Dendritic cell treated with granulocyte-macrophage colony-stimulating factor and Interleukin-4, amounts not matched to agents 40 ng/mL and 50 ng/mL, for 4 days (primary cell): ENCODE results near the gene TBL3.

ENCODE experiments used
- H3K27ac Mint-ChIP-seq: one replicate; pipeline ENCODE4 v1.8.0; 2022; ENCODE audit warnings: mild to moderate bottlenecking, mixed read lengths
- H3K27me3 Mint-ChIP-seq: one replicate; pipeline ENCODE4 v1.8.0; 2022; ENCODE audit warnings: mild to moderate bottlenecking, mixed read lengths
- H3K36me3 Mint-ChIP-seq: one replicate; pipeline ENCODE4 v1.8.0; 2022; ENCODE audit warnings: low read depth, mixed read lengths
- H3K4me1 Mint-ChIP-seq: one replicate; pipeline ENCODE4 v1.8.0; 2022; ENCODE audit warnings: low read depth, mixed read lengths
- H3K4me3 Mint-ChIP-seq: one replicate; pipeline ENCODE4 v1.8.0; 2022; ENCODE audit warnings: mild to moderate bottlenecking, moderate library complexity, mixed read lengths
- H3K9me3 Mint-ChIP-seq: one replicate; pipeline ENCODE4 v1.8.0; 2022; ENCODE audit warnings: mixed read lengths
- intact Hi-C: fragments of 100-400 bp; cut with micrococcal nuclease; formaldehyde crosslinking; loops from one replicate; pipeline ENCODE4 v1.15.0; 2022

The TBL3 gene

DNA sequence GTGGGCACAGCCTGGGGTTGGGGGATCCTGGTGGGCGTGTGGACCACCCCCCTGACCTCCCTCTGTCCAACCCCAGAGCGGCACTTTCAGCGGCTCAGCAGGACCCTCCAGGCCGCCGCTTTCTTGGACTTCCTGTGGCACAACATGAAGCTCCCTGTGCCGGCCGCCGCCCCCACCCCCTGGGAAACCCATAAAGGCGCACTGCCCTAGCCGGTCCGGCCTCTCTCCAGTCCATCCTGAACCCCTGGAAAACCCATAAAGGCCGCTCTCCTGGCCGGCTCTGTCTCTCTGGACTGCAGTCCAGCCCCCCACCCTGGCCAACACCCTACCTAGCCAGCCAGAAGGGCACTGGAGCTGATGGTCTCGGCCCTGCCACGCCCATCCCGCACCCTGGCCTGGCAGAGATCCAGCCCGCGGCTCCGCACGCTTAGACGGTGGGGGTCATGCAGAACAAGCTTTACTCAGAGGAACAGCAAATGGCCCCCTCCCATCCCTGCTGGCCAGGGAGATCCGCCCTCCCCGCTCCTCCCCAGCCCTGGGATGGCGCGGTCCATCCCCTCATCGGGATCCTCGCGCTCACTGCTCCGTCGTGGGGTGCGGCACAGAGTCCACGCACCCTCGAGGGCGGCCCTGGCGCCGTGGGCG, 6.7 kb downstream of the TBL3 start:
- Mint-ChIP-seq H3K9me3 (no peaks in the 10 kb centered on the region), H3K27ac (no peak overlapping the region), H3K36me3 (peaks cover 60% of the 10 kb centered on the region), H3K27me3 (peaks cover 62% of the 10 kb centered on the region), H3K4me1 (peaks cover 22% of the 10 kb centered on the region), H3K4me3 (no peak overlapping the region)
- intact Hi-C loops: no loop called here

DNA sequence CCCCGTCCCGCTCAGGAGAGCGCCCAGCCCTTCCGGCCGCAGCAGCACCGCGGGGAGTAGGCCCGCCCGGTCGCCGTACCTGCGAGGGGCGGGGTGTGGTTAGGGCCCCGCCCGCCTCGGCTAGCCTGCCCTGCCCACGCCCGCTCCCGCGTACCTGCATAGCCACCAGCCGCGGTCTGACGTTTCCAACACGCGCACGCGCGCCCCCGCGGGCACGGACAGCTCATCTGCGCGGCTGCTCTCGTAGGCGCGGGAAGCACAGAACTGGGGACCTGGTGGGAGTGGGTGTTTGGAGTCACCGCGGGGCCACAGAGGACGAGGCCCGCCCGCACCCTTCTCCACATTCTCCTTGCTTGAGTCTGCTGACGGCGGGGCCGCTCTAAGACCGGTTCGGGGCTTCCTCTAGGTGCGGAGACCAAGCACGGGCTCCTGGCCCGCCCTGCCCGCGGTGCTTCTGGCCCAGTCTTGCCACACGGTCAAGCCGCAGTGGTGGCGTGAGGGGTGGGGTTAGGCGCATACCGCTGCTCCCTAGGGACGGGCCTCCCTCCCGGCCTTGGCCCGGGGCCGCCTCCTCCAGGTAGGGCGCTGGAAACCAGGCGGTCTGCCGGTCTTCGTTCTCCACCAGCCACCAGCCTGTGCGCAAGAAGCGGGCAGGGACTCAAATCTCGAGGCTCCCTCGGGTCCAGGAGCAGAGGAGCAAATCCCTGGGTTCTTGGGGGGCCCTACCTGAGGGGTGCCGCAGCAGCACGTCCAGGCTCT, 7.6 kb downstream of the TBL3 start:
- peaks cover 17% of the 10 kb centered on the region for H3K4me1 Mint-ChIP-seq
- peaks cover 52% of the 10 kb centered on the region for H3K36me3 Mint-ChIP-seq
- no peak overlapping the region for H3K4me3 Mint-ChIP-seq
- H3K27me3 Mint-ChIP-seq: peaks cover 62% of the 10 kb centered on the region
- intact Hi-C loops: no loop called here
- H3K27ac Mint-ChIP-seq: no peak overlapping the region
- H3K9me3 Mint-ChIP-seq: no peaks in the 10 kb centered on the region

DNA sequence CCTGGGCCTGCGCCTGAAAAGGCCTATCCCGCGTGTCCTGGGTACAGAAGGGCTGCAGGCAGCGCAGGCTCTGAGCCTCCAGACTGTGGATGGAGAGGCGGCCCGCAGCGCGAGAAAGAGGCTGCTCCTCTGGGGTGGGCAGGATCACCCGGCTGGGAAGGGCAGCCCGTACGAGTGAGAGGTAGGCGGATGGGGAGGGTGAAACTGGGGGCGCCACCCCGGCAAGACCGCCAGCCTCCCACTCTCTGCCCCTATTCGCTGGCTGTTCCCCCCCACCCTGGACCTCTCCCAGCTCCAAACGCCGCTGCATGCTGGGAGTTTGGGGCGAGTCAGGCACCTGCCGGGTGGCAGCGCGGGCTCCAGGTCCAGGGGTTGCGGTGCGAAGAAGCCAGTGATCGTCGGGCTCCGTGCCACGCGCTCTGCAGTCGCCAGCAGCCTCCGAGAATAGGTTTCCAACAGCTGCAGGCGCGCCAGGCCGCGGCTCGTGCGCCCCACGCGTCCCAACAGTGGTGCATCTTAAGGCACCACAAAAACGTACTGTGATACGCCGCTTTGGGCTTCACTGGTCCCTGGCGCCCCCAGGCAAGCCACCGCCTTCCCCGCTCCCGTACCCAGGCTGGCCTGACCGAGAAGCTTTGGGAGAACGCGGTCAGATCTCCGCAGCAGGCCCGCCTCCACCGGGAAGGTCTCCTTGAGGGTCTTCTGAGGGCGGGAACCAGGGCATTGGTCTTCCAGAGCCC, 8.3 kb downstream of the TBL3 start:
- Mint-ChIP-seq H3K27me3 (peaks cover 62% of the 10 kb centered on the region), H3K27ac (no peak overlapping the region), H3K4me1 (peaks cover 25% of the 10 kb centered on the region), H3K36me3 (peaks cover 46% of the 10 kb centered on the region), H3K9me3 (no peaks in the 10 kb centered on the region), H3K4me3 (no peak overlapping the region)
- intact Hi-C loops: no loop called here

DNA sequence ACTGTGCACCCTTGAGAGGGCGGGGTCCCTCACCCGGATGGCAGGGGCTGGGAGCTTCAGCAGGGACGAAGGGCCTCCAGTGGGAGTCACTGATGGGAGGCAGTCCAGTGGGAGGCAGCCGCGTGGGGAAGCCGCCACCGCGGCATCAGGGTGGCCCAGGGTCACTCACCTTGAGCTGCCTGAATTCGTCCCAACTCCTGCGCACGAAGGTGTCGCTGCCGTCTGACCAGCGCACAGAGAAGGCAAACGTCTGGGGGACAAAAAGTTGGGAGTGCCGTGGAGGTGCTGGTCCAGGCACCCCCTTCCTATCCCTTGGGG, 8.9 kb downstream of the TBL3 start:
- Mint-ChIP-seq H3K4me3 (no peak overlapping the region), H3K9me3 (no peaks in the 10 kb centered on the region), H3K27me3 (peaks cover 62% of the 10 kb centered on the region), H3K36me3 (peaks cover 46% of the 10 kb centered on the region), H3K4me1 (peaks cover 30% of the 10 kb centered on the region), H3K27ac (no peak overlapping the region)
- intact Hi-C loops: no loop called here

DNA sequence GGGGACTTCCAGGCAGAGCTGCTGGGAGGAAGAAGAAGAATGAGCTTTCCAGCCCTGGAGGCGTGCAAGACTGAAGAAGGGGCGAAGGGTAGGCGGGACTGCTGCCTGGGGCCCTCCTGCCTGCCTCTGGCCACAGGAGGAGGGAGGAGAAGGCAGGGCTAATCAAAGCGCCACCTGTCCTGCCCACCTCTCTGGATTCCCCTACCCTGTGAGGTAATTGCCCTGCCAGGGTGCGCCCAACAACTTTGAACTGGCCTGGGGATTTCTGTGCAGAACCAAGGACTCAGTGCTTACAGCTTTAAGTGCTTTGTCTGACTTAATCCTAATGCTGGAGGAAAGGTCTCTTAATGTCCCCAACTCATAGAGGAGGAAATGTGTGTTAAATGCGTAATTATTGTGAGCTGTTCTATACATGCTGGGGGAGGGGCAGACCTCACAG, 9.6 kb downstream of the TBL3 start, which contains the start of gene NOXO1:
NOXO1 (minus strand) TSS at position 72 of the 439 bp plus-strand sequence. CDS start 290 bp downstream, outside the sequence.
- Mint-ChIP-seq H3K4me1 (peaks cover 36% of the 10 kb centered on the region), H3K9me3 (no peaks in the 10 kb centered on the region), H3K36me3 (peaks cover 46% of the 10 kb centered on the region), H3K27me3 (peaks cover 62% of the 10 kb centered on the region), H3K27ac (no peak within 1 kb of the TSS), H3K4me3 (no peak within 1 kb of the TSS)
- intact Hi-C loops: no loop called here

DNA sequence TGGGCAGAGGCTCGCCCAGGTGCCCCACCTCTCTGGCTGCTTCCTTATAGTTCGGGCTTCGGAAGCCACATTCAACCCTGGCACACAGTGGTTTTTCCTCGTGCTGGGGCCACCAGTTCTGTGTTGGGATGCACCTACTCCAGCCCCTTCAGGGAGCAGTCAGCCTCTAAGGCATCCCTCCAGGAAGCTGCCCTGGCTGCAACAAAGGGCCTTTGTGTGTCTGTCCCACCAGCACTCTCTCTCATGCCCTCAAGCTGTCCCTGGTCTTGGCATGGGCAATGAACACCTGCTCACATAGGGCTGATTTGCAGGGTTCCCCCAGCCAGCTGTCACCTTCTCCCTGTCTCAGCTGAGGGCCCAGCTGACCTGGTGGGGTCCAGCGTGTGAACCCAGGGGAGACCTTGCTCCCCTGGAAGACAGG, 10.2 kb downstream of the TBL3 start:
- H3K9me3 Mint-ChIP-seq: no peaks in the 10 kb centered on the region
- intact Hi-C loops: no loop called here
- peaks cover 46% of the 10 kb centered on the region for H3K36me3 Mint-ChIP-seq

DNA sequence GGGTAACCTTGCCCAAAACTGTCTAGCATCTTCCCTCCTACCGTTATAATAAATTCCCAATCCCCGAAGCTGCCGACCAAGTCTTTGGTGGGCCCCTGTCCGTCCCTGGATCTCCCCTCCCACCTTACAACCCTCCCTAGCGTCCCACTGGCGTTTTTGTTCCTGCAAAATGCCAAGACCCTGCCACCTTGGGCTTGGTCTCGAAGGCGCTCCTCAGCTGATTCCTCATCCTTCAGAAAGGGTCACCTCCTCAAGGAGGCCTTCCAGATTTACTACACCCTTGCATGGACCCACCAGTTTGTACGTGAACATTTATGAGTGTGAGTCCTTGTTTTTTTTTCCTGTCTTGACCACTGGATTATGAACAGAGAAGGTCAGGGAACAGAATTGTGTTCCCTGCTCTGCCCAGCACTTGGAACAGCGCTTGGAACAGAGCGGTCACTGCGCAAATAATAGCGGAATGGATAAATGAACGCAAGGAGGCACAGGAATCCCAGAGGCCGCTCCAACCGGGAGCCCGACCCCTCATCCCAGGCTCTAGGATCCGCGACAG, 11.2 kb downstream of the TBL3 start:
- intact Hi-C loops: no loop called here
- Mint-ChIP-seq H3K4me1 (peaks cover 42% of the 10 kb centered on the region), H3K36me3 (peaks cover 44% of the 10 kb centered on the region), H3K27me3 (peaks cover 64% of the 10 kb centered on the region), H3K9me3 (no peaks in the 10 kb centered on the region), H3K27ac (peak overlapping the region; percentile 73), H3K4me3 (peak overlapping the region; percentile 79)

More for the DNA sequence above, 10.2 kb downstream of the TBL3 start:
- Mint-ChIP-seq H3K27me3 (peaks cover 66% of the 10 kb centered on the region), H3K4me1 (peaks cover 42% of the 10 kb centered on the region), H3K4me3 (no peak overlapping the region), H3K27ac (no peak overlapping the region)

DNA sequence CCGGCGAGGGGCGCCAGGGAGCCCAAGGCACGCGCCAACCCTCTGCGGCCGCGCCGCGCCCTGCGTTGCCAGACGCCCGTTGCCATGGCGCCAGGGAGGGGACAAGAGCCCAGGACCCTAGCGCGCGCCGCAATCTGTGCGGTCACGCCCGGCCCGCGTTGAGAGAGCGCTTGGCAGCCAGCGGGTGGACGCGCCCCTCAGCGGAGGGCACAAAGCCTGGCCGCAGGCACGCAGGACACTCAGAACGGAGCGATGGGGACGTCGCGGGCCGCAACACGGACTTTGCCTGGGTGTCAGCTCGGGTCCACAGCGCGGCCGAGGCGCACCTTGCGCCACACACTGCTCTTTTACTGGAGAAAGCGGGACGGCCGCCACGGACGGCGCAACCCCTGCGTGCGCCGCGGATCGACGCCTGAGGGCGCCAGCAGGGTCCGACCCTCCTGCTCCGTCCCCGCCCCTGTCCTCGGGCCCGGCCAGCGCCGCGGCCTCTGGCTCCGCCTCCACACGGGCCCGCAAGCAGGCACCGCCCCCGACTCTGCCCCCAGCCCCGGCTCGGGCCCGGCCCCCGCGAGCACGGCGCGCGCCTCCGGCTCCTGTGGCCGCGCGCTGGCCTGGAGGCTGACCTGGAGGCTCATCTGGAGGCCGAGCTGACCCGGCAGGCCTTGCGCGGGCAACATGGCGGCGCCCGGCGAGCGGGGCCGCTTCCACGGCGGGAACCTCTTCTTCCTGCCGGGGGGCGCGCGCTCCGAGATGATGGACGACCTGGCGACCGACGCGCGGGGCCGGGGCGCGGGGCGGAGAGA, 11.9 kb downstream of the TBL3 start, which contains the start of gene GFER:
GFER (plus strand) TSS at position 650 of the 803 bp plus-strand sequence; CDS start at position 676, 26 bp downstream.
- peak within 1 kb of the TSS; percentile 79 for H3K4me3 Mint-ChIP-seq
- peaks cover 39% of the 10 kb centered on the region for H3K4me1 Mint-ChIP-seq
- no peaks in the 10 kb centered on the region for H3K9me3 Mint-ChIP-seq
- H3K27me3 Mint-ChIP-seq: peaks cover 62% of the 10 kb centered on the region
- H3K36me3 Mint-ChIP-seq: peaks cover 38% of the 10 kb centered on the region
- peak within 1 kb of the TSS; percentile 73 for H3K27ac Mint-ChIP-seq
- intact Hi-C loops: no loop called here

DNA sequence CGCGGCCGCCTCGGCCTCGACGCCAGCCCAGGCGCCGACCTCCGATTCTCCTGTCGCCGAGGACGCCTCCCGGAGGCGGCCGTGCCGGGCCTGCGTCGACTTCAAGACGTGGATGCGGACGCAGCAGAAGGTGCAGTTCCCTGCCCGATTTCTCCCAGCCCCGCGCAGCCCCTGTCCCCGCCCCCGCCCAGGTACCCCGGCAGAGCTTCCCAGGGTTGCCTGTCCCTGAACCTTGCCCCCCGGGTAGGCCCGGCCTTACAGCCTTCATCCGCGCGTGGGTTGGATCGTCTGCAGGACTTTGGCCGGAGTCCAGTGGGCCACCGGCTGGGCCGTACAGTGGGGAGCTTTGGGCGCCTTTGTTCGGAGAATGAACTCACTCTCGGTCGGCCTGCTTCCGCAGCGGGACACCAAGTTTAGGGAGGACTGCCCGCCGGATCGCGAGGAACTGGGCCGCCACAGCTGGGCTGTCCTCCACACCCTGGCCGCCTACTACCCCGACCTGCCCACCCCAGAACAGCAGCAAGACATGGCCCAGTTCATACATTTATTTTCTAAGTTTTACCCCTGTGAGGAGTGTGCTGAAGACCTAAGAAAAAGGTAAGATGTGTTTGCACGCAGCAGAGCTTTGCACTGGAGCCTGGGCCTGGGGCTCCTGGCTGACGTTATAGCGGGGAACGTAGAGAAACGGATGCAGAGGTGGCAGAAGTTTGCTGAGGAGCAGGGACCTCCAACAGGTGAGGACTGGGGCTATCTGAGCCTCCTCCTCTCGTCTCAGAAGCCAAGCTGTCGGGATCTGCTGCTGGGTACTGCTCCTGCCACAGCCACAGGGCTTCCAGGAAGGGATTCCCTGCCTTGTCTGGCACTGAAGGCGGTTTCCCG, 12.7 kb downstream of the TBL3 start:
- Mint-ChIP-seq H3K4me1 (peaks cover 37% of the 10 kb centered on the region), H3K4me3 (peak overlapping the region; percentile 79), H3K27me3 (peaks cover 64% of the 10 kb centered on the region), H3K9me3 (no peaks in the 10 kb centered on the region), H3K27ac (peak overlapping the region; percentile 73), H3K36me3 (peaks cover 29% of the 10 kb centered on the region)
- intact Hi-C loops: no loop called here

DNA sequence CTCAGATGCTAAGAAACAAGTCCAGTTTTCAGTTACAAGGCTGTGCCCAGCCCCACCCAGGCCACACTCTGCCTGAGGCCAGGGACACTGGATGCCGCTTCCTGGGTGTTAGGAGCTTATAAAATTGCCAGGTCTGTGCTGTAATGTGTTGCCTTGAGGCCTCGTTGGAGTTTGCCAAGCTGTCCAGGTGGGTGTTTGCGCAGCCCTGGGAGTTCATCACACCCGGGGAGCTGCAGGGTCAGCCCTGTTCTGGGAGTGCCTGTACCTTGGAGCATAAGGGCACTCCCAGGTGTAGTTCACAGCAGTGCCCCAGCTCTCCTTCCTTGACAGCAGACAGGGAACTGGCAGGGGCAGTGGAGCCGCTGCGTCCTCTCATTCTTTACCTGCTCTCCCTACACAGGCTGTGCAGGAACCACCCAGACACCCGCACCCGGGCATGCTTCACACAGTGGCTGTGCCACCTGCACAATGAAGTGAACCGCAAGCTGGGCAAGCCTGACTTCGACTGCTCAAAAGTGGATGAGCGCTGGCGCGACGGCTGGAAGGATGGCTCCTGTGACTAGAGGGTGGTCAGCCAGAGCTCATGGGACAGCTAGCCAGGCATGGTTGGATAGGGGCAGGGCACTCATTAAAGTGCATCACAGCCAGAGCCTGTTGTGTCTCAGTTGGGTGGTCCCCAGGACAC, 13.8 kb downstream of the TBL3 start:
- intact Hi-C loops: no loop called here
- peaks cover 60% of the 10 kb centered on the region for H3K27me3 Mint-ChIP-seq
- H3K36me3 Mint-ChIP-seq: peaks cover 29% of the 10 kb centered on the region
- peak overlapping the region; percentile 79 for H3K4me3 Mint-ChIP-seq
- no peak overlapping the region for H3K27ac Mint-ChIP-seq
- peaks cover 41% of the 10 kb centered on the region for H3K4me1 Mint-ChIP-seq
- no peaks in the 10 kb centered on the region for H3K9me3 Mint-ChIP-seq

DNA sequence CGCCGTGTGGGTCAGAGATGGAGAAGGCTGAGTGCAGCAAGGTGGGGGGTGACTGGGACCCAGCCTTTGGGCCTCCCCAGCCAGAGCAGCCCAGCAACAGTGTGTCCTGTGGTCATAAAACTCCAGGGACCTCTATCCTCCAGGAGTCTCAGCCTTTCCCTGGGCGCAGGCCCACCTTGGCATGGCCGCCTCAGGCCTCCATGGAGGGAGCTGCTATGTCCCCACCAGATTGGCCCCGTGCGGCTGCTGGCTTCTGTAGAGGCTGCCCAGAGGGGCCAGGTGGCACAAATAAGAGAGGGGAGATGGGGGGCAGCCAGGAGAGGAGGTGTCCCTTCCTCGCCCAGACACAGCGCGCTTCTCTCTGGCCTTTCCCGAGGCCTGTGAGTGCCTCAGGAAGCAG, 15.3 kb downstream of the TBL3 start:
- intact Hi-C loops: no loop called here
- no peak overlapping the region for H3K27ac Mint-ChIP-seq
- no peak overlapping the region for H3K4me3 Mint-ChIP-seq
- peaks cover 52% of the 10 kb centered on the region for H3K4me1 Mint-ChIP-seq
- H3K36me3 Mint-ChIP-seq: peaks cover 29% of the 10 kb centered on the region
- H3K27me3 Mint-ChIP-seq: peaks cover 58% of the 10 kb centered on the region
- H3K9me3 Mint-ChIP-seq: no peaks in the 10 kb centered on the region
